Cerebellar nuclear complex (tissue), 1 donor: Measurements from ENCODE around the gene REX1BD.
"Not testable (repeated sequence)": the region's sequence is repeated elsewhere in the genome, so short reads cannot be mapped to it uniquely, and the experiment has no call there.

Experiments used
- DNase-seq, 2 experiments: peaks; one replicate each; lab custom pipeline; 2025; lab: John Stamatoyannopoulos, UW

REX1BD gene

DNA sequence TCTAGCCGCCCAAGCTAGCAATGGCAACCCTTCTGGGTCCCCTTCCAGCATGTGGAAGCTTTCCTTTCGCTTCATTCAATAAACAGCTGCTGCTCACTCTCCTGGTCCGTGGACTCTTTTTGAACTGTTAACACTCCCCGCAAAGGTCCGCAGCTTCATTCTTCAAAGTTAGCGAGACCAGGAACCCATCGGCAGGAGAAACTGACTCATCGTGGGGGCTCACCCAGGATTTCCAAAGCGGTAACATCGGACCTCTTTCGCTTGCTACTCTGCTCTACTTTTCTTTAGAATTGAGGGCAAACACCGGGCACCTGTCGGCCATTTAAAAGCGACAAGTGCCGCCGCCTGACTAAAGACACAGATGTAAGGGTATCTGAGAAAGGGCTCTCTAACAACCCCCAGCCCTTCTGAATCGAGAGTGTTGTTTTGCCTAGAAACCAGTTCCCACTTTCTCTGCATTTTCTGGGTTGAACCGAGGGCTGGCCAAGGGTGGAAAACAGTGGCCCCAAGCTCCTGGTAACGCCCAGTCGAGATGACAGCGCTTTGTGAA, 11.2 kb upstream of the REX1BD start:
- DNase-seq, result no peak

- no peak for DNase-seq
These were observed 8.3 kb upstream of the REX1BD start for GRCh38 chr19:18580311-18580710.

- no peak for DNase-seq
These were observed 2.3 kb upstream of the REX1BD start for GRCh38 chr19:18586306-18586705.

DNA sequence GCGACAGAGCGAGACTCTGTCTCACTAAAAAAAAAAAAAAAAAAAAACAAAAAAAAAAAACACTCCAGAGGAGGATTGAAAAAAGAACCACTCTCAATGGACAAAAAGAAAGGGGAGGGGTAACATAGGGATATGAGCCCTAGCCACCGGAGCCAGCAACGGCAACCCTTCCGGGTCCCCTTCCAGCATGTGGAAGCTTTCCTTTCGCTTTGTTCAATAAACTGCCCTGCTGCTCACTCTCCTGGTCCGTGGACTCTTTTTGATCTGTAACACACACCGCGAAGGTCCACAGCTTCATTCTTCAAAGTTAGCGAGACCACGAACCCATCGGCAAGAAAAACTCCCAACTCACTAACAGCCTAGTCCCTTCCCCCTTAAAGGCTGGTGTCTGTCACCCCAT, 1.0 kb upstream of the REX1BD start:
- DNase-seq, result no peak

GRCh38 chr19:18587962-18588610, 512 bp upstream of the REX1BD start:
- DNase-seq, result no peak

- no peak for DNase-seq
These were observed 1.0 kb downstream of the REX1BD start for GRCh38 chr19:18589380-18590272.

- DNase-seq, result peak; percentile 70 to 91
These were observed 2.0 kb downstream of the REX1BD start for GRCh38 chr19:18590273-18591272.

- no peak for DNase-seq
These were observed 3.3 kb downstream of the REX1BD start for GRCh38 chr19:18591735-18592385.

DNA sequence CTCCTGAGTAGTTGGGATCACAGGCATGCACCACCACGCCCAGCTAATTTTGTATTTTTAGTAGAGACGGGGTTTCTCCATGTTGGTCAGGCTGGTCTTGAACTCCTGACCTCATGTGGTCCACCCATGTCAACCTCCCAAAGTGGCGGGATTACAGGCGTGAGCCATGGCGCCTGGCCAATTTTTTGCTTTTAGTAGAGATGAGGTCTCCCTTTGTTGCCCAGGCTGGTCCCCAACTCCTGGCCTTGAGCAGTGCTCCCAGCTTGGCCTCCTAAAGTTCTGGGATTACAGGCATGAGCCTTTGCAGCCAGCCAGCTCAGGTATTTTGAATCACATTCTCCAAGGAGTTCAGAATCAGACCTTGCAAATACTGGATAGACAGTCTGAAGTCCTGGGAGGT, 4.1 kb downstream of the REX1BD start:
- DNase-seq, result not testable (repeated sequence)

- DNase-seq, result no peak
These were observed 4.9 kb downstream of the REX1BD start for GRCh38 chr19:18593367-18594095.

DNA sequence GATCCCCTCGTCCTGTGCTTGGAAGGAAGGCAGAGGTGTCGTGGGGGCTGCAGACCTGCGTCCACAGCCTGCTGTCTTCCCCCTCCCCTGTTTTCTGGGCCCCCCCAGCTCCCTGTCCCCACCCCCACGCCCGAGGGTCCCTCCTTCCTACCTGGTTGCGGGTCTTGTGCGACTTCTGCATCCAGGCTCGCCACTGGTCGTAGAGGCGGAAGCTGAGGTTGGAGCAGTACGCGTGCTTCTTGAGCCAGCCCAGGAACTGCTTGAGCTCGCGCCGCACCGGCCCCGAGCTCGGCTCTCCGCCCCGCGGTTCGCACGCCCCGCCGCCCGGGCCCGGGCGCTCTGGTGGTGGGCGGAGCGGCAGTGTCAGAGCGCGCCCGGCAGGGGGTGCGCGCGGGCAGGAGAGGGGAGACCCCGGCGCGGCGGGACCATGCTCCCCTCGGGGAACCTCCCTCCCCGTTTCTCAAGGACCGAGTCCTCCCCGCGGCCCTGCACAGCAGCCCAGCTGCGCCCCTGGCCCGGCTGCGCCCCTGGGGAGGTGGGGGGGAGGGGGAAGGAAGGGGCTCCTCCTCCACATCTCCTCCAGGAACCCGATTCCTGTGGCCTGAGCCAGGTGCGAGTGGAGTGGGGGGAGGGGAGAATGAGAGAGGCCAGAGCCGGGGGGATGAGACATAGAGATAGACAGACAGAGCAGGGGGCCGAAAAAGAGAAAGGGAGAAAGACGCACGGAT, 5.7 kb downstream of the REX1BD start:
- DNase-seq, result no peak

DNA sequence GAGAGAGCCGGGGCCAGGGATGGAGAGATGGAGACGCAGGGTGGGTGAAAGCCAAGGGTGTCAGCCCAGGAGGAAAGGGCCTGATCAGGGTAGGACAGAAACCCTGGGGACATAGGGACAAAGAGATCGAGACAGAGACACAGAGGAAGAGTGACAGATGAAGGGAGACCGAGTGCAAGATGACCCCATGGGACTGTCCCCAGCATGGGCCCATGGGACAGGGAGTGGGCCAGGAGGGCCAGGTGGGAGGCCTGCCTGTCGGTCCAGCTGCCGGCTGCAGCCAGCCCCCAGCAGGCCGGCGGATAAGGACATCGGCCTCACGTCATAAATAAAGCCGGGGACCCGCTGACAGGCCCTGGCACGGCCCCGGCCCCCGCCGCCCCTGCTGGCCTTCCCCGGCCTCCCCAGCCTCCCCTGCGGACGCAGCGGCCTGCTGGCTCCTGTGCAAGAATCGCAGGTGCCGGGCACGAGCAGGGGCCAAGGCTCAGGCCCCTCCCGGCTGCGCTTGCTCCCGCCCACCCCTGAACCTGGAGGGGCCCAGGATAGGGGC, 6.3 kb downstream of the REX1BD start:
- DNase-seq, result no peak

GRCh38 chr19:18595475-18595874, 6.9 kb downstream of the REX1BD start:
- no peak for DNase-seq

DNA sequence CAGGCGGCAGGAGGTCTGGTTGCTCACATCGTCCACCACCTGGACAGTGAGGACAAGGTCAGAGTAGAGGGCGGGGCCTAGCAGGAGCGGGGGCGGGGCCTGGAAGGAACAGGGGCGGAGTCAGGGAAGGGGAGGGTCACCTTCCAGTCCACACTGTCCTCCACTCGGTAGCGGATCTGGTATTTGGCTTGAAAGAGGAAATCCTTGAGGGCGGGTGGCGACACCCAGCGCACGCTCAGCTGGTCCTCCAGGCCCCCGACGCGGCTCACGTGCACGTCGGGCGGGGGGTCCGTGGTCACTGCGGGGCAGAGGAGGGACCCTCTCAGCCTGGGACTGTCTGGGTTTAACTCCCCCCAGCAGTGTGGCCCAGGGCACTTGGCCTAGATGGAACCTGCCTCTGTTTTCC, 8.2 kb downstream of the REX1BD start:
- DNase-seq, result no peak

DNA sequence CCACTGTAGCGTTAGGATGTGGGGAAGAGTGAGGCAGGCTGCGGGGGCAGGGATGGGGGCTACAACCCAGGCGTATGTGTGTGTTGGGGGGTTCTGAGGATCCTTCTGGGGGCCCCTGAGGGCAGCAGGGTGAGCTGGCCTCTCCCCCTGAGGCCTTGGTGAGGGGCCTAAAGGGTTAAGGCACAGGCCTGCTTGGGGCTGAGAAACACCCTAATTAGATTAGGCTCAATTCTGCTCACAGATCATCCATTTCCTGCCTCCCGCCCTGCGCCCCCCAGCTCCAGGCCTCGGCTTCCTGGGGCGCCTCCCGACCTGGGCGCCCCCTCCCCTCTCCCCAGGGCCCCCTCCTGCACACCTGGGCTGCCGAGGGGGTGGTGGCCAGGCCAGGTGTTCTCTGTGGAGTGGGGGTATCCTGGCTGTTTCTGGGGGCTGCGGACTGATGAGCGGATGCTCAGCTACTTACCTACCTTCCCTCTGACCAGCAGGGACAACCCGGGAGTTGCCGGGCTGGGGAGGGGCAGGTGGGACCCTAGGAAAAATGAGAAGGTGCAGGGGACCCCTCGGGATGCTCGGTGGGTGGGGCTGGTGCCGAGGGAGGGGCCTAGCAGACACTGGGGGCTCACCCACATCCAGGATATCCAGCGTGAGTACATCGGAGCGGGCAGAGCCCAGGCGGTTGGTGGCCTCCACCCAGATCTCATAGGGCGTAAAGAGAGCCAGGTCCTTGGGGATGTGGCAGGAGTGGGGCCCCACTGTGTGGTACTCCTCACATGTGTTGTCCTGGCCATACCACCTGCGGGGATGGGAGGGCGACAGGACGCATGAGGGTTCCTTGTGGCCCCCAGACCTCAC, 9.4 kb downstream of the REX1BD start:
- no peak for DNase-seq

- no peak for DNase-seq
These were observed 10.9 kb downstream of the REX1BD start for GRCh38 chr19:18599485-18599884.

DNA sequence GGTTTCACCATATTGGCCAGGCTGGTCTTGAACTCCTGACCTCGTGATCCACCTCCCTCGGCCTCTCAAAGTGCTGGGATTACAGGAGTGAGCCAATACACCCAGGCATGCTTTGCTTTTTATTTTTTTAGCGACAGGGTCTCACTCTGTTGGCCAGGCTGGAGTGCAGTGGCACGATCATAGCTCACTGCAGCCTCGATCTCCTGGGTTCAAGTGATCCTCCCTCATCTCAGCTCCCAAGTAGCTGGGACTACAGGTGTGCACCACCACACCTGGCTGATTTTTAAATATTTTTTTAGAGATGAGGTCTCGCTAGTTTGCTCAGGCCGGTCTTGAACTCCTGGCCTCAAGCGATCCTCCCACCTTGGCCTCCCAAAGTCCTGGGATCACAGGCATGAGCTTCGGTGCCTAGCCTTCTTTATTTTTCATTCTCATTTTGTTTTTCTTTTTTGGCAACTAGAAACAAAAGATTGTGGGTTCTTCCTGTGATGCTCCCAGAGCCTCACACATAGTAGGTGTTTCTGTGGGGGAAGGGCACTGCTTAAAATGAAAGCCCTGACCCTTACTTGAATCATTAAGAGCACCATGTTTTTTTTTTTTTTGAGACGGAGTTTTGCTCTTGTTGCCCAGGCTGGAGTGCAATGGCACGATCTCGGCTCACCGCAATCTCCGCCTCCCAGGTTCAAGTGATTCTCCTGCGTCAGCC, 12.2 kb downstream of the REX1BD start:
- DNase-seq, result not testable (repeated sequence)

- DNase-seq, result no peak
These were observed 13.3 kb downstream of the REX1BD start for GRCh38 chr19:18601875-18602274.
